Vein endothelial cell (primary cell): Measurements from ENCODE around the gene UNC80. TPM values are rescaled to one million over a fixed set of nuclear protein-coding genes. Genes with fewer than 3 reads are reported as not detected.

Source experiments
- small RNA-seq: library from RNA; depleted of rRNA; stranded (forward); fragments of <200 nt; gene quantifications from one replicate; pipeline ENCODE3, GENCODE V24; 2012
- total RNA-seq: library from RNA; depleted of rRNA; stranded (reverse); fragments of >200 nt; gene quantifications from 2 replicates; pipeline ENCODE4 v1.2.3, GENCODE V29; 2012

UNC80 gene, protein sequence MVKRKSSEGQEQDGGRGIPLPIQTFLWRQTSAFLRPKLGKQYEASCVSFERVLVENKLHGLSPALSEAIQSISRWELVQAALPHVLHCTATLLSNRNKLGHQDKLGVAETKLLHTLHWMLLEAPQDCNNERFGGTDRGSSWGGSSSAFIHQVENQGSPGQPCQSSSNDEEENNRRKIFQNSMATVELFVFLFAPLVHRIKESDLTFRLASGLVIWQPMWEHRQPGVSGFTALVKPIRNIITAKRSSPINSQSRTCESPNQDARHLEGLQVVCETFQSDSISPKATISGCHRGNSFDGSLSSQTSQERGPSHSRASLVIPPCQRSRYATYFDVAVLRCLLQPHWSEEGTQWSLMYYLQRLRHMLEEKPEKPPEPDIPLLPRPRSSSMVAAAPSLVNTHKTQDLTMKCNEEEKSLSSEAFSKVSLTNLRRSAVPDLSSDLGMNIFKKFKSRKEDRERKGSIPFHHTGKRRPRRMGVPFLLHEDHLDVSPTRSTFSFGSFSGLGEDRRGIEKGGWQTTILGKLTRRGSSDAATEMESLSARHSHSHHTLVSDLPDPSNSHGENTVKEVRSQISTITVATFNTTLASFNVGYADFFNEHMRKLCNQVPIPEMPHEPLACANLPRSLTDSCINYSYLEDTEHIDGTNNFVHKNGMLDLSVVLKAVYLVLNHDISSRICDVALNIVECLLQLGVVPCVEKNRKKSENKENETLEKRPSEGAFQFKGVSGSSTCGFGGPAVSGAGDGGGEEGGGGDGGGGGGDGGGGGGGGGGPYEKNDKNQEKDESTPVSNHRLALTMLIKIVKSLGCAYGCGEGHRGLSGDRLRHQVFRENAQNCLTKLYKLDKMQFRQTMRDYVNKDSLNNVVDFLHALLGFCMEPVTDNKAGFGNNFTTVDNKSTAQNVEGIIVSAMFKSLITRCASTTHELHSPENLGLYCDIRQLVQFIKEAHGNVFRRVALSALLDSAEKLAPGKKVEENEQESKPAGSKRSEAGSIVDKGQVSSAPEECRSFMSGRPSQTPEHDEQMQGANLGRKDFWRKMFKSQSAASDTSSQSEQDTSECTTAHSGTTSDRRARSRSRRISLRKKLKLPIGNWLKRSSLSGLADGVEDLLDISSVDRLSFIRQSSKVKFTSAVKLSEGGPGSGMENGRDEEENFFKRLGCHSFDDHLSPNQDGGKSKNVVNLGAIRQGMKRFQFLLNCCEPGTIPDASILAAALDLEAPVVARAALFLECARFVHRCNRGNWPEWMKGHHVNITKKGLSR (N-terminal part only)
- under 0.01 TPM in 1 of 2 replicates, not detected in the other for total RNA-seq

GRCh38 chr2:209771474-209772289 lies at the start of gene UNC80:
Gene UNC80, plus strand, starts transcription at chr2:209771832. Its CDS starts 241 bp downstream, at chr2:209772073.

GRCh38 chr2:210002158-210003157 lies 230.8 kb downstream of the UNC80 start, which contains the start of gene RPE:
Gene RPE, plus strand, starts transcription at chr2:210002638. Its CDS starts 24 bp downstream, at chr2:210002662.

Small RNAs within 50 kb of the gene (small RNA-seq; reads per million reads assigned to genes)
- not detected for gene RNA5SP118

Other genes with a start within 250 kb of the UNC80 start
- gene RPE, start 230.8 kb downstream of the UNC80 start, total RNA-seq = 77.7 and 93.4 TPM in 2 replicates